ENCODE measurements around the gene ANKRD23.

Gene ANKRD23

DNA sequence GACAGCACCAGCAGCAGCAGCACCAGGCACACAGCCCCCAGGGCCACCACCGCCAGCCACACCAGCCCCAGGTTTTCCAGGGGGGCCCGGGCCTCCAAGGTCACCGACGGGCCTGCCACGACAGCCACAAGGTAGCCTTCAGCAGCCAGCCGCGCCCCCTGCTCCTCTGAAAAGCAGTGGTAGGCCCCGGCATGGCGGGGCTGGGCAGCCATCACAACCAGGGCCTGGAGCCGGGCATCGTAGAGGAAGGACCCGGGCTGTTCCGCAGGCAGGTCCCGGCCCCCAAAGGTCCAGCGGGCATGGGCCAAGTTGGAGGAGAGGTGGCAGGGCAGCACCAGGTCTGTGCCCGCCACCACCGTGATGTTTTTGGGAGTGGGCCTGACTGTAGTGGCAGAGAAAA lies 17.3 kb upstream of the ANKRD23 start:
- no peak for DNase-seq

GRCh38 chr2:96860065-96861029 lies 16.5 kb upstream of the ANKRD23 start:
- no peak for DNase-seq

GRCh38 chr2:96859681-96860064 lies 15.9 kb upstream of the ANKRD23 start:
- no peak for DNase-seq

DNA sequence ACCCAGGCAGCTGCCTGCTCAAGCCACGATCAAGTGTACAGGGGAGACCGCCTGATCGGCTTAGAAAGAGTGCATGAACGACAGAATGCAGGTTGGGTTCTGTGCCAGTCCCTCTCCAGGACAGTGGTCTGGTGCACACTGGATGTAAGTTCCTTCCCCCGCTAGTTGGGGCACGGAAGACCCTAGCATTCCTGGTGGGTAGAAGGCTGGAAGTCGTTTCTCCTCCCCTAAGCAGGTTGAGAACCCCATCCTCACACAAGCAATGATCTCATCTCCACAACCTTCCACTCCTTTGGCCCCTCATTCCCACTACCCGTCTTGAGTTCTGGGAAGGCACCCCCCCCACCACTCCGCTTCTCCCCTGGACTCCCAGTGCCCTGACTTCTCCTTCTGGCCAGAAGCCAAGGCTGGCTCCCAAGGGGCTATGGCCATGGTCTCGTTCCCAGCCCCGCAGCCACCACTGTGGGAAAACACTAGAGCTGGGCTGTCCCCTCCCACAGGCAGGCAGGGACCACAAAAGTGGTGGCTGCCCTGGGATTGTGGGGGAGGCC lies 15.4 kb upstream of the ANKRD23 start:
- no peak for DNase-seq

DNA sequence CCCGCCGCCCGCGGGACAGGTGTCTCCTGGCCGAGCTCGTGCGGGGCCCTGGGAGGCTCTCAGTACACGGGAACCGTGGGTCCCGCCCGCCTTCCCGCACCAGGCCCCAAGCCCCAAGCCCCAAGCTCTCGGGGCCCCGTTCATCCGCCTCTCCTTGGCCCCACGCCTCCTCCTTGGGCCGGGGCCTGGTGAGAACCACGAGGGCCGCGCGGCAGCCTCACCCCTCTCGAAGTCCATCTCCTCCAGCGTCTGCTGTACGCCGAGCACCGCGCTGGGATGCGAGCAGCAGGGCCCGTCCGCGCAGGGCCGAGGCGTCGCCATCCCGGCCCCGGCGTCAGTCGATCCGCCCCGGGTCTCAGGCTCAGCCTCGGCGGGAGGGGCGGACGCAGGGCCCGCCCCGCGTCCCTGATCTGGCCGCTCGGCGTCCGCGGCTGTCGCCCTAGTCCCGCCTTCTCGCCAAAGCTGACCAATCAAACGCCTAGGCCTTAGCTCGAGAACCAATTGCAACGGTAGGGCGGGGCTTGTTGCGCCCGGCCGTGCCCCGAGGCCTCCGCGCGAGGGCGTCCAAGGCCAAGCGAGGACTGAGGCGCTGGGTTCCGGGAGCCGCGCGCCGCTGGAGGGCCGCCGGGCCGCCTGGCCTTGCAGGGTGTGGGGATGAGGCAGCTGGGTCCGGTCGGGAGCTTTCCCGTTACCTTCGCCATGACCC lies 14.0 kb upstream of the ANKRD23 start, which contains the start of gene ANKRD39:
ANKRD39 (minus strand) TSS at position 350 of the 706 bp plus-strand sequence; CDS start at position 321, 29 bp downstream.
- peak; percentile 93 for DNase-seq

GRCh38 chr2:96856776-96857666 lies 13.2 kb upstream of the ANKRD23 start:
- peak; percentile 24 for DNase-seq

GRCh38 chr2:96853321-96853720 lies 9.5 kb upstream of the ANKRD23 start:
- DNase-seq: no peak

DNA sequence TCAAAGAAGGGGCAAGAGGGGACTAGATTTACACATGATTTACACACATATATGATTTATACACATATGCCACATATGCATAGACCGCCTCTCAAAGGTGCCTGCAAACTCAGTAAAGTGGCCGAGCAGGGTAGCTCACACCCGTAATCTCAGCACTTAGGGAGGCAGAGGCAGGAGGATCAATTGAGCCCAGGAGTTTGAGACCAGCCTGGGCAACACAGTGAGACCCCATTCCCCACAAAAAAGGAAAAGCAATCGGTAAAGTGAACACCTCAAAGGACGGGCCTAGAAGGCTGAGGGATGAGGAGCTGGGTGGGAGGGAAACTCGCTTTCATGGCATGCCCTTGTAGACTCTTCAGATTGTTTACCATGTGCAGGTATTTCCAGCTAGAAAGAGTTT lies 8.8 kb upstream of the ANKRD23 start:
- DNase-seq: no peak

DNA sequence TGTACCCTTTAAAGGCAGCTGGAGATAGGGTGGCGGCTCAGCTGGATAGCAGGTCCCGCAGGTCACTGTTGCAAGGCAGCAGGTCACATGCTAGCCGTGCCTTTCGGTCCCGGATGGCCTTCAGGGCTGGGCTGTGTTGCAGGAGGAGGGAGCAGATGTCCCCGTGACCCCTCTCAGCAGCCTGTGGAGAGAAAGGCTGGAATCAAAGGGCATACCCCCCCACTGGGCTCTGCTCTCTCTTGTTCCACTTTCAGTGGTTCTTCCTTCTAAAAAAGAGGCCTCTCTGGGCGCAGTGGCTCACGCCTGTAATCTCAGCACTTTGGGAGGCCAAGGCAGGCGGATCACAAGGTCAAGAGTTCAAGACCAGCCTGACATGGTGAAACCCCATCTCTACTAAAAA lies 4.4 kb upstream of the ANKRD23 start:
- no peak for DNase-seq

DNA sequence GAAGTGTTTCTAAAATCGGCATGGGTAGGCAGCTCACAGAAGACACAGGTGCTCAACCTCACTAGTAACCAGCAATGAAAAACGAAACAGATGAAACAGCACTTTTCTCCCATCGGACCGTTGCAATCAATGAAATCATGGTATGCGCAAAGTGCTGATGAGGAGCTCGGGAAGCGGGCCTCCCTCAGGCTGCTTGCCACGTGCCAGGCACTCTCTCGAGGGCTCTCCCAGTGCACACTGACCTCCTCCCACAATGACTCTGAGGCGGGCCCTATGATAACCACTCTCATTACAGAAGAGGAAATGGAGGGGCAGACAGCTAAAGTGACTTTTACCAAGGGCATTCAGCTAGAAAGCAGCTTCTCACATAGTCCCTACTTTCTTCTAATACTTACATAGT lies 3.8 kb upstream of the ANKRD23 start:
- DNase-seq: no peak

DNA sequence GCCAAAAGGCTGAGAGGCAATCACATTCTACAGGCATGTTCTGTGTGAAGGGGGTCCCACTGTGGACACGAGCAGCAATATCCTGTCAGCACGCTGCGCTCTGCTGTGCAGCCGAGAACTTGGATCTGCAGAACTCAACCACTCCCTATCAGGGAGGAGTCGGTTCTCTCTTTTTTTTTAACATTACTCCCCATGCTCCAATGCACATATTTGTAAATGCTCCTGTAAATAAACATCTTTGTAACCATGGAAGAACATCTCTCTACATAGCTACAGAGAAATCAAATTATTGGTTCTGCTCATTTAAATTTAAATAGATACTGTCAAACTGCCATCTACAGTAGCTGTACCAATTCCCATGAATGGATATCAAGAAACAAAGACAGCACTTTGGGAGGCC lies 3.0 kb upstream of the ANKRD23 start:
- DNase-seq: no peak

DNA sequence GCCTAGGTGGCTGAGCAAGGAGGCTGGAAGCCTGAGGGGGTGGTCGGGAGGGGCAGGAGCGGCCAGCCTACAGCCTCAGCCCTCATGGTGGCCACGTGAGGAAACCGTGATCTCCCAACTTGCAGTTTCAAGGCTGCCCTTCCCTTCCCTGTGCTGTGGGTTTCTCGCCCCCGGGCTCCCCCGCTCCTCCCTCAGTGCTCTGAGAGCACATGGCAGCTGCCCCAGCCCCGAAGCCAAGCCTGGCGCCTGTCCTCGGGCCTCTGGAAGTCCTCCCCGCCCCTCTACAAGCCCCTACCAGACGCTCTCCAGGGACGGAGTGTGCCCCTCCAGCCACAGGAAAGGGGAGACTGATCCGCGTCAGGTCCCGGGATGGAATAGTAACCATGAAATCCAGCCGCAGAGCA lies 586 bp upstream of the ANKRD23 start:
- DNase-seq: no peak

DNA sequence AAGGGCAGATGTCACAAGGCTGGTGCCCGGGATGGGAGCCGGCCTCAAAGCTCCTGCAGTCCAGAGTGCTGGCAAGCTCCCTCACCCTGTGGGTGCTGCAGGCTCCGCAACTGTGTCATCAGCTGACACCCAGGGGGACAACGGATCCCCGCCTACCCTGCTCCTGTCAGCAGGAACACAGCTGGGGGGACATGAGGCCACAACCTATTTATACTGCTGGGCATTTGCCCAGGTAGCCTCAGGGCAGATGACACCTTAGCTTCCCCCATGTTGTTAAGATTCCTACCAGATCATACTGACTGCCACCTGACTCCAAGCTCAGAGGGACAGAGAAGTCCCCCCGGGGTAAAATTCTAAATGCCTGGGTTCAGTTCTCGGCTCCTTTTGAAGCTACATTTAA lies 1.2 kb downstream of the ANKRD23 start:
- no peak for DNase-seq

DNA sequence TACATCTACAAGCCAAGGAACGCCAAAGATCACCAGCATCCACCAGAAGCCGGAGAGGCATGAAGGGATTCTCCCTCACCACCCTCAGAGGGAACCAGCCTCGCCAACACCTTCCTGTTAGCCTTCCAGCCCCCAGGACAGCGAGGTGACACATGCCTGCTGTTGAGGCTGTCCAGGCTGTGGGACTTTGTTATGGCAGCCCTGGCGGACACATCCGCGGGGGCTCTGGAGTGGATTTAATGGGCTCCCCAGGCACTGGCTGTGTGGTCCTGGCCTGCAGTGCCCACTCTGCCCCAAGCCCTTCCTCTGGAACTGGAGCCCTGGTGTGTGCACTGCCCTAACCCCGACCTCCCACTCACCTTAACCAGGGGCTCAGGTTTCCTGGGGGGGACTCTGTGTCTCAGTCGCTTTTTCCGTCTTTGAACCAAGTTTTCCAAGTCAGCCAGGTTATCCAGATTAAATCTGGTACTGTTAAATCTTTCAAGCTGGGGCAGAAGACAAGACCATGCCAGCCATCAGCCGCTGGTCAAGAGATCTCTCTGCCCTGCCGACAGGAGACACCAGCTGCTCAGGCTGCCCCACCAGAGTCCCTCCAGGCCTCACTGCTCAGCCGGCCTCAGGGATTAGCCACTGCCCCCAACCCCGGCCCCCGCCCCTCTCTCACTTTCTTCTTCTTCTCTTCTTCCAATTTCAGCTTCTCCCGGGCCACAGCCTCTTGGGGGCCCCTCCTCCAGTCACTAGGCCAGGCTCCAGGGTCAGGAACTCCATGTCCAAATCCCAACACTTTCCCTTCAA lies 1.9 kb downstream of the ANKRD23 start:
- DNase-seq: no peak

DNA sequence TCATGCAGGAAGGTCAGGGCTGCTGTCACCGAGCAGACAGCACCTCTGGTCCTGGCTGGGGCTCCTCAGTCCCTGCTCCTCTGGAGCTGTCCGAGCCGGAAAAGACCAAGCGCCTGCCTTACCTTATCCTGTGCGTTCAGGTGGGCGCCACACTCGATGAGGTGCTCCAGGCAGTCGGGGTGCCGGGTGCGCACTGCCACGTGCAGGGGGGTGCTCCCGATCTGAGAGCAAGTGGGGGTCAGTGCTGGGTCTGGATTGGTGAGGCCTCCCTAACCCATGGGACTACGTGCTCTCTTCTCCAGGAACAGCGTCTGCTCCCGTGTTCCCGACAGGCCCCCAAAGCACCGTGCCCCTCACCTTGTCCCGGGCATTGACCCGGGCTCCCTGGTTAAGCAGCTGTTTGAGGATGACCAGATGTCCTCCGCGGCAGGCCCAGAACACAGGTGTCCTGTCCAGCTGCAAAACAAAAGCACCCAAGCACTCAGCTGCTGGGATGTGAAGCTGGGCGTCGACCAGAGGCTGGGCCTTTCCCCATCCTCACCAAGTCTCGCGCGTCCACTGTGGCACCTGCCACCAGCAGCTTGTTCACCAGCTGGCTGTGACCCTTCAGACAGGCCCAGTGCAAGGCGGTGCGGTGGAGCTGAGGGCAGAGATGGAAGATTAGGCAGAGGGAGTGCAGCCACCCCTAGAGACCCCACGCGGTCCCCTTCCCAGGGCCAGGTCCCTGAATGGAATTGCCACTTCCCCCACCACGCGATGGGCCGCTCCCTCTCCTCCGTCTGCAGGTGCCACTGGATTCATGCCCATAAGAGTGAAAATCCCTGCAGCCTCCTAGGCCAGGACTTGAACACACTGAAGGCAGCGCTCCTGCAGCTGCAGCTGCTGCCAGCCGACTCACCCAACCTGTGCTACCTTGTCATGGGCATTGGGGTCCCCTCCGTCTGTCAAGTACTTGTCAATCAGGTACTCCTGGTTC lies 3.7 kb downstream of the ANKRD23 start:
- no peak for DNase-seq

- DNase-seq: no peak
Observed at GRCh38 chr2:96839293-96839874, 4.4 kb downstream of the ANKRD23 start.

- DNase-seq: no peak
Observed at GRCh38 chr2:96838345-96839292, 5.2 kb downstream of the ANKRD23 start.

DNA sequence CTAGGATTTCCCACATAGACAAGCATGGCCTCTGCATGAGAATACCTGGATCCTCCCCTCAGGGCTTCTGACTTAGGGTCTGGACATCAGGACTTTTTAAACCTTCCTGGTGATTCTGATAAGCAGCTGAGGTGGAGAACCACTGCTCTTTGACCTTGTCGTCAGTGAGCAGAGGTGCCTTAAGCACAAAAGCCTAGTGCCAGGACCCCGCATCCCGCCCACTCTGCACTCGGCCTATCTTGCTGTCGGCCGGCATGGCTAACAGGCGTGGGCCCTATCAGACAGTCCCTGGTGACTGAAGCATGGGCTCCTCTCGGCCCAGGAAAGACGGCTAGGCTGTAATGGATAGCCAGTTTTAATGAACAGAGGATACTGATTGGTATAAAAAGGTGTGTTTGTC lies 6.2 kb downstream of the ANKRD23 start:
- DNase-seq: no peak

- no peak for DNase-seq
Observed at GRCh38 chr2:96835830-96836229, 8.0 kb downstream of the ANKRD23 start.

Data from NCI-H1105 (cell line).